ENCODE data around the gene ADGRL3.

The ADGRL3 gene

GRCh38 chr4:61770456-61770855 lies 570.3 kb downstream of the ADGRL3 start:
- Histone ChIP-seq H2AFZ (ENCODE audit: low read length) (no peak overlapping the region), H3K9me2 (ENCODE audit: low read depth, low read length) (no peaks in the 10 kb centered on the region), H3K36me3 (ENCODE audit: insufficient read depth, low read length) (no peaks in the 10 kb centered on the region), H3K9ac (ENCODE audit: low read length) (no peak overlapping the region), H3K9me3 (ENCODE audit: low read length) (no peaks in the 10 kb centered on the region), H3F3A (ENCODE audit: insufficient read depth, low read length) (no peaks in the 10 kb centered on the region), H3K27ac (ENCODE audit: low read depth, low read length, poor library complexity, severe bottlenecking) (no peak overlapping the region), H3K4me1 (ENCODE audit: insufficient read depth, low read length, severe bottlenecking) (no peaks in the 10 kb centered on the region), H3K79me2 (ENCODE audit: insufficient read depth, low read length) (no peaks in the 10 kb centered on the region), H3K4me2 (ENCODE audit: low read length) (no peak overlapping the region), H3K27me3 (ENCODE audit: insufficient read depth, low read length) (no peaks in the 10 kb centered on the region), H3K4me3 (ENCODE audit: low read depth, low read length, poor library complexity, severe bottlenecking) (no peak overlapping the region), H4K20me1 (ENCODE audit: insufficient read depth, low read length) (no peaks in the 10 kb centered on the region)
- TF ChIP-seq, protein P1, sequence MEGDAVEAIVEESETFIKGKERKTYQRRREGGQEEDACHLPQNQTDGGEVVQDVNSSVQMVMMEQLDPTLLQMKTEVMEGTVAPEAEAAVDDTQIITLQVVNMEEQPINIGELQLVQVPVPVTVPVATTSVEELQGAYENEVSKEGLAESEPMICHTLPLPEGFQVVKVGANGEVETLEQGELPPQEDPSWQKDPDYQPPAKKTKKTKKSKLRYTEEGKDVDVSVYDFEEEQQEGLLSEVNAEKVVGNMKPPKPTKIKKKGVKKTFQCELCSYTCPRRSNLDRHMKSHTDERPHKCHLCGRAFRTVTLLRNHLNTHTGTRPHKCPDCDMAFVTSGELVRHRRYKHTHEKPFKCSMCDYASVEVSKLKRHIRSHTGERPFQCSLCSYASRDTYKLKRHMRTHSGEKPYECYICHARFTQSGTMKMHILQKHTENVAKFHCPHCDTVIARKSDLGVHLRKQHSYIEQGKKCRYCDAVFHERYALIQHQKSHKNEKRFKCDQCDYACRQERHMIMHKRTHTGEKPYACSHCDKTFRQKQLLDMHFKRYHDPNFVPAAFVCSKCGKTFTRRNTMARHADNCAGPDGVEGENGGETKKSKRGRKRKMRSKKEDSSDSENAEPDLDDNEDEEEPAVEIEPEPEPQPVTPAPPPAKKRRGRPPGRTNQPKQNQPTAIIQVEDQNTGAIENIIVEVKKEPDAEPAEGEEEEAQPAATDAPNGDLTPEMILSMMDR (IDR thresholded peaks at IDR 0.05; ENCODE audit: low read length) = no peak

DNA sequence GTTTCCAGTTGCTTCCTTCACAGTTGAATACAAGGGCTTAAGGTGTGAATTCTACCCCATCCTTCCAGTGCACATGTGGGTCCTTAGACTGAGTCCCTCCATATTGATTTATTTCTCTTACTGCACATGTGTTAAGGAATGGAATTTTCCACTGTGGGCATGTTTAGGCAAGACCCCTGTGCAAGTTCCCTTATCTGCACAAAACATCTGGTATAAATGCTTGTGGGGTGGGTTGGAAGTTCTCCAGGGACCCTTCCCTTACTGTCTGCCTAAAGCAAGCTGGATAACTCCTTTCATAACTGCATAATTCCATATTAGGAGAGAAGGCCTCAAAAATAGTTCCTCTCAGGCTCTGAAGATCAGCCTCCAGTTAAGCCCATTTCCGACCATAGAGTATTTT lies 570.9 kb downstream of the ADGRL3 start:
- Histone ChIP-seq H4K20me1 (ENCODE audit: insufficient read depth, low read length) (no peaks in the 10 kb centered on the region), H3K4me1 (ENCODE audit: insufficient read depth, low read length, severe bottlenecking) (no peaks in the 10 kb centered on the region), H3K9me2 (ENCODE audit: low read depth, low read length) (no peaks in the 10 kb centered on the region), H3K27me3 (ENCODE audit: insufficient read depth, low read length) (no peaks in the 10 kb centered on the region), H3K9me3 (ENCODE audit: low read length) (no peaks in the 10 kb centered on the region), H2AFZ (ENCODE audit: low read length) (no peak overlapping the region), H3K79me2 (ENCODE audit: insufficient read depth, low read length) (no peaks in the 10 kb centered on the region), H3K27ac (ENCODE audit: low read depth, low read length, poor library complexity, severe bottlenecking) (no peak overlapping the region), H3K4me2 (ENCODE audit: low read length) (no peak overlapping the region), H3F3A (ENCODE audit: insufficient read depth, low read length) (no peaks in the 10 kb centered on the region), H3K4me3 (ENCODE audit: low read depth, low read length, poor library complexity, severe bottlenecking) (no peak overlapping the region), H3K36me3 (ENCODE audit: insufficient read depth, low read length) (no peaks in the 10 kb centered on the region), H3K9ac (ENCODE audit: low read length) (no peak overlapping the region)
- TF ChIP-seq, protein P1 (IDR thresholded peaks at IDR 0.05; ENCODE audit: low read length) = no peak
- no peak for TF ChIP-seq EZH2 (IDR thresholded peaks at IDR 0.05; ENCODE audit: borderline replicate concordance, low read length)

- no peaks in the 10 kb centered on the region for H3K79me2 ChIP-seq (ENCODE audit: insufficient read depth, low read length)
- H2AFZ ChIP-seq (ENCODE audit: low read length) = no peak overlapping the region
- no peaks in the 10 kb centered on the region for H3K9me3 ChIP-seq (ENCODE audit: low read length)
- H3K9me2 ChIP-seq (ENCODE audit: low read depth, low read length) = no peaks in the 10 kb centered on the region
- no peak overlapping the region for H3K9ac ChIP-seq (ENCODE audit: low read length)
- H3K27ac ChIP-seq (ENCODE audit: low read depth, low read length, poor library complexity, severe bottlenecking) = no peak overlapping the region
- H3K27me3 ChIP-seq (ENCODE audit: insufficient read depth, low read length) = no peaks in the 10 kb centered on the region
- H3K4me1 ChIP-seq (ENCODE audit: insufficient read depth, low read length, severe bottlenecking) = no peaks in the 10 kb centered on the region
- H3F3A ChIP-seq (ENCODE audit: insufficient read depth, low read length) = no peaks in the 10 kb centered on the region
- TF ChIP-seq, protein P1 (IDR thresholded peaks at IDR 0.05; ENCODE audit: low read length) = no peak
- no peak for TF ChIP-seq EZH2 (IDR thresholded peaks at IDR 0.05; ENCODE audit: borderline replicate concordance, low read length)
- H3K4me3 ChIP-seq (ENCODE audit: low read depth, low read length, poor library complexity, severe bottlenecking) = no peak overlapping the region
- no peaks in the 10 kb centered on the region for H3K36me3 ChIP-seq (ENCODE audit: insufficient read depth, low read length)
- no peaks in the 10 kb centered on the region for H4K20me1 ChIP-seq (ENCODE audit: insufficient read depth, low read length)
- no peak overlapping the region for H3K4me2 ChIP-seq (ENCODE audit: low read length)
Observed at GRCh38 chr4:61772126-61772525, 572.0 kb downstream of the ADGRL3 start.

All from OCI-LY1 (cell line).